G401 (cell line): Measurements from ENCODE around the gene TBX21. TPM values are rescaled to one million over a fixed set of nuclear protein-coding genes. Genes with fewer than 3 reads are reported as not detected.

ENCODE experiments used
- DNase-seq: peaks from one replicate; pipeline ENCODE4 v3.0.0-alpha.2; 2015; ENCODE audit warnings: low spot score
- in situ Hi-C: cut with HindIII; loops from 2 replicates; pipeline ENCODE4 v1.10.0; 2016; ENCODE audit warnings: low sequenced_read_pairs, mixed read lengths
- total RNA-seq: library from RNA; depleted of rRNA; stranded (reverse); fragments of >200 nt; shearing (Covaris generic); gene quantifications from 2 replicates; pipeline ENCODE4 v1.2.3, GENCODE V29; 2014

Gene TBX21
- total RNA-seq, 1 experiment from 2014 or later: not detected

GRCh38 chr17:47709594-47709993 is 23.4 kb upstream of the TBX21 start:
- in situ Hi-C loops: no loop called here
- DNase-seq: no peak

- DNase-seq: no peak
- in situ Hi-C loops: no loop called here
Measured at GRCh38 chr17:47711366-47712099, 21.5 kb upstream of the TBX21 start.

GRCh38 chr17:47712330-47713023 is 20.6 kb upstream of the TBX21 start:
- in situ Hi-C loops: no loop called here
- no peak for DNase-seq

- DNase-seq: no peak
- in situ Hi-C loops: no loop called here
Measured at GRCh38 chr17:47713980-47714700, 18.9 kb upstream of the TBX21 start.

- in situ Hi-C loops: no loop called here
Measured at GRCh38 chr17:47714773-47715396, 18.2 kb upstream of the TBX21 start.

GRCh38 chr17:47715669-47716325 is 17.2 kb upstream of the TBX21 start:
- no peak for DNase-seq
- in situ Hi-C loops: no loop called here

More at GRCh38 chr17:47714773-47715396, 18.2 kb upstream of the TBX21 start:
- no peak for DNase-seq

GRCh38 chr17:47716375-47716774 is 16.7 kb upstream of the TBX21 start:
- no peak for DNase-seq
- in situ Hi-C loops: no loop called here

GRCh38 chr17:47717261-47717697 is 15.8 kb upstream of the TBX21 start:
- in situ Hi-C loops: no loop called here
- no peak for DNase-seq

- no peak for DNase-seq
- in situ Hi-C loops: no loop called here
Measured at GRCh38 chr17:47717979-47718621, 14.9 kb upstream of the TBX21 start.

GRCh38 chr17:47718634-47719405 is 14.2 kb upstream of the TBX21 start:
- DNase-seq: no peak
- in situ Hi-C loops: no loop called here

GRCh38 chr17:47719411-47720152 is 13.5 kb upstream of the TBX21 start:
- in situ Hi-C loops: no loop called here
- DNase-seq: no peak

- in situ Hi-C loops: no loop called here
- DNase-seq: no peak
Measured at GRCh38 chr17:47720196-47720595, 12.8 kb upstream of the TBX21 start.

- DNase-seq: no peak
- in situ Hi-C loops: no loop called here
Measured at GRCh38 chr17:47720754-47721533, 12.1 kb upstream of the TBX21 start.

- DNase-seq: no peak
- in situ Hi-C loops: no loop called here
Measured at GRCh38 chr17:47721725-47722124, 11.3 kb upstream of the TBX21 start.

GRCh38 chr17:47724705-47725104 is 8.3 kb upstream of the TBX21 start:
- DNase-seq: no peak
- in situ Hi-C loops: no loop called here

- DNase-seq: no peak
- in situ Hi-C loops: no loop called here
Measured at GRCh38 chr17:47725446-47726111, 7.5 kb upstream of the TBX21 start.
